Kidney epithelial cell (primary cell): ENCODE data around the gene PTPRU. TPM values are rescaled to one million over a fixed set of nuclear protein-coding genes. Genes with fewer than 3 reads are reported as not detected.

Experiments
- DNase-seq: peaks from one replicate; pipeline ENCODE4 v3.0.0-alpha.2; 2010; ENCODE audit warnings: low read depth
- H3K27me3 ChIP-seq: 2 replicates; pipeline ENCODE4 v1.6.0; 2011; ENCODE audit warnings: low read length; ENCODE audit not compliant: control insufficient read depth, insufficient read depth
- H3K36me3 ChIP-seq: 2 replicates; pipeline ENCODE4 v1.5.1; 2011; ENCODE audit warnings: low read length; ENCODE audit not compliant: control insufficient read depth, insufficient read depth
- H3K4me3 ChIP-seq: 2 replicates; pipeline ENCODE4 v1.5.1; 2011; ENCODE audit warnings: low read depth, mild to moderate bottlenecking, control low read depth, low read length
- total RNA-seq: library from RNA; depleted of rRNA; stranded (reverse); fragments of >200 nt; gene quantifications from 2 replicates; pipeline ENCODE4 v1.2.3, GENCODE V29; 2015
- TF ChIP-seq, protein P1 (sequence below): IDR thresholded peaks from 2 replicates; pipeline ENCODE4 v1.5.1; 2011; ENCODE audit warnings: mild to moderate bottlenecking, moderate library complexity, low read length, control low read depth, inconsistent platforms; ENCODE audit not compliant: insufficient read depth, poor library complexity, severe bottlenecking

PTPRU gene
- total RNA-seq, 1 donor from 2014 or later = 55.4 TPM

DNA sequence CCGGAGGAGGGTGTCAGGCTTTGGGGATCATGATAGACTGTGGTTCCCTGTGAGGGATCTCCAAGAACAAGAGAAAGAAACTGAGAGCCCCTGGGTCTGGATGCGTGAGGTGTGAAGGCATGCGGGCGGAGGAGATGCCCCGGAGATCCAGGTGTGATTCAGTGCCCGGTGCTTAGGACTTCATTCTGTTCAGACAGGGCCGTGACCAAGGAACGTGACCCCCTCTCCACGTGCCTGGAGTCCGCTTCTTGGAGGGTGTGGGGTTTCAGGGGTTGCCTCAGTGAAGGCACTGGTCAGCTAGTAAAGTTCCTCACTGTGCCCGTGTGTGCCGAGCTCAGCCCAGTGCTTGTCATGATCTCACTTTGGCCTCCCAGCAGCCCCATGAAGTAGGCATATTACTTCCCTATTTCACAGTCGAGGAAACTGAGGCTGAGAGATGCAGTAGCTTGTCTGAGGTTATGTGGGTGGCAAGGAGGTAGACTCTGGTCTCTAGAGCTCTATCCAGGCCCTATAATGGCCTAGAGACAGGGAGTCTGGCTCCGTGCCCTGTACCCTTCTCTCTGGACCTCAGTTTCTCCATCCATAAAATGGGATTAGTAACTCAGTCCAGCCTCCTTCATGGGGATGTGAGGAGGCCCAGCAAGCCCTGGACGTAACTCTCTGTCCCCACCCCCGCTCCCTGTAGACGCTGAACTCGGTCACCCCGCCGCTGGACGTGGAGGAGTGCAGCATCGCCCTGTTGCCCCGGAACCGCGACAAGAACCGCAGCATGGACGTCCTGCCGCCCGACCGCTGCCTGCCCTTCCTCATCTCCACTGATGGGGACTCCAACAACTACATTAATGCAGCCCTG, 81.0 kb downstream of the PTPRU start:
- TF ChIP-seq, protein P1, sequence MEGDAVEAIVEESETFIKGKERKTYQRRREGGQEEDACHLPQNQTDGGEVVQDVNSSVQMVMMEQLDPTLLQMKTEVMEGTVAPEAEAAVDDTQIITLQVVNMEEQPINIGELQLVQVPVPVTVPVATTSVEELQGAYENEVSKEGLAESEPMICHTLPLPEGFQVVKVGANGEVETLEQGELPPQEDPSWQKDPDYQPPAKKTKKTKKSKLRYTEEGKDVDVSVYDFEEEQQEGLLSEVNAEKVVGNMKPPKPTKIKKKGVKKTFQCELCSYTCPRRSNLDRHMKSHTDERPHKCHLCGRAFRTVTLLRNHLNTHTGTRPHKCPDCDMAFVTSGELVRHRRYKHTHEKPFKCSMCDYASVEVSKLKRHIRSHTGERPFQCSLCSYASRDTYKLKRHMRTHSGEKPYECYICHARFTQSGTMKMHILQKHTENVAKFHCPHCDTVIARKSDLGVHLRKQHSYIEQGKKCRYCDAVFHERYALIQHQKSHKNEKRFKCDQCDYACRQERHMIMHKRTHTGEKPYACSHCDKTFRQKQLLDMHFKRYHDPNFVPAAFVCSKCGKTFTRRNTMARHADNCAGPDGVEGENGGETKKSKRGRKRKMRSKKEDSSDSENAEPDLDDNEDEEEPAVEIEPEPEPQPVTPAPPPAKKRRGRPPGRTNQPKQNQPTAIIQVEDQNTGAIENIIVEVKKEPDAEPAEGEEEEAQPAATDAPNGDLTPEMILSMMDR = no peak
- H3K27me3 ChIP-seq = no peaks in the 10 kb centered on the region
- no peak for DNase-seq
- H3K4me3 ChIP-seq = no peak overlapping the region
- H3K36me3 ChIP-seq = no peaks in the 10 kb centered on the region

DNA sequence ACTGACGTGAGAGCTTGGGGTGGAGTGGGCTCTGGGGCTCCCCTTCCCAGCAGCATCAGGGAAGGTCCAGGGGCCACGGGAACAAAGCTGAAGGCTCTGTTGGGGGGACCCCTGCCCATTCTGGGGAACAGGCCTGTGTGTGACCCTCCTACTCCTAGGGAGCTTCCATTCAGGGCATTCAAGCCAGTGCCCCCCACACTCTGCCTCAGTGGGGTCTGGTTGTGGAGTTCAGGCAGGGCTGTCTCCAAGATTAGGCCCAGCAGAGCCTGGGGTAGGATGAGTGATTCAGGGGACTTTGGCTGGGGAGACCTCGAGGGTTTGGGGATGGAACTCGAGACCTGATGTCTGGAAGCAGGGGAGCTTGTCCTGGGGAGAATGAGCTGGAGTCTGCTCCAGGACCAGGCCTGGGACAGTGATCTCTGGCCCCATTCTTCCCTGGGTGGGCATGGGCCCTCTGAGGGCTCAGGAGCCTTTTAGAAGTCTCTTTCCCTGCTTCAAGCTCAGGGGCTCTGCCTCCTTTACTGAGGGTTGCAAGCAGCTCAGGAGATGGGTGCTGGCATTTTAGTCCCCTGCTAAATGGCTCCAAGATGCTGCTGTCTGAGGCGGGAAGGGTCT, 81.7 kb downstream of the PTPRU start:
- no peaks in the 10 kb centered on the region for H3K27me3 ChIP-seq
- no peak overlapping the region for H3K4me3 ChIP-seq
- DNase-seq = no peak
- H3K36me3 ChIP-seq = no peaks in the 10 kb centered on the region
- TF ChIP-seq, protein P1 = no peak

DNA sequence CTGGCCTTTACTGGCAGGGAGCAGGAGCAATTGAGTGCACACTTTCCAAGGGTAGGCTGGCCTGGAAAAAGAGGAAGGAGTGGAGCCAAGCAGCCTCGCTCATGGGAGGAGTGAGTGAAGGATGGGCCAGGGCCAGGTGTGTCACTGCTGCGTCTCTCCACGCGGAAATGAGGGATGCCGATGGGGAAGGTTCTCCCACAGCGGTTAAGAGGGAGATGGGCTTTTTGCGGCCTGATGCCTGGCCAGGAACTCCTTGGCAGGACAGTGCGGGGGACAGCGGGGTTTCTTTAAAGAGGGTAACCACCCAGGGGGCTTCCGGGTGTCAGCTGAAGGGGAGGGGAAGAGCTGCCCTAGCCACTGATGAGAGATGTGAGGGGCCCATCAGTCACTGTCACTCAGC, 82.4 kb downstream of the PTPRU start:
- Histone ChIP-seq H3K4me3 (no peak overlapping the region), H3K27me3 (no peaks in the 10 kb centered on the region), H3K36me3 (no peaks in the 10 kb centered on the region)
- DNase-seq = no peak
- TF ChIP-seq, protein P1 = no peak

DNA sequence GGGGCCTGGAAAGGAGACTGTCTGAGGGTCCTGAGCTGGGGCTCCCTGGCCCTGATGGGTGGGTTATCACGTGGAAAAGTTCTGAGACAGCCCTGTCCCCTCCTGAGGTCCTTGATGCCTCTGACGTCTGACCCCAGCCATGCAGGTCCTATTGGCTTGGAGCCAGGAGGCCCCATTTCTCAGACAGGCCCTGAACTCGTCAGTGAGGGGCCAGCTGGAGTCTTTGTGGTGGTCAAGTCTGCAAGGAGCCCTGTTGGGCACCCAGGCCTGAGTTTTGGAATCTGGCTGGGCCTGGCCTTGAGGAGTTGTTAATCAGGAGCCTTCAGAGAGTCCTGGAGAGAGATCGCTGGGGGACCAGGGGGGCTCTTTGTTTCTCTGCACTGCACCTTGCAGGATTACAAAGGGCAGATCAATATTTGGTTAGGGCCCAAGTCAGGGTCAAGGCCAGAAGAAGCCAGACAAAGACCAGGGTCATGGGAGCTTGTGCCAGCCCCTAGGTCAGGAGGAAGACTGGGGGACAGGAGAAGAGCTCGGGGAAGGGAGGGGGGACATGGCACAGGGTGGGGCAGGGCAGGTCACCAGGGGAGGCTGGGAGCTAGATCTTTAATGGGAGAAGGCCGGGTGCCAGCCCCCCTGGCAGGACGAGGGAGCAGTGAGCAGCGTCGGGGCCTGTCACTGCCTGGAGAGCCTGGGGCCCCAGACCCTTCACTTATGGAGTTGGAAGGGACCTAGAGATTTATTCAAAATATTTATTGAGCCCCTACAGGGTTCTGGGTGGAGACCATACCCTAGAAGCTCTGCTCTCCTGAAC, 83.2 kb downstream of the PTPRU start:
- no peak for DNase-seq

DNA sequence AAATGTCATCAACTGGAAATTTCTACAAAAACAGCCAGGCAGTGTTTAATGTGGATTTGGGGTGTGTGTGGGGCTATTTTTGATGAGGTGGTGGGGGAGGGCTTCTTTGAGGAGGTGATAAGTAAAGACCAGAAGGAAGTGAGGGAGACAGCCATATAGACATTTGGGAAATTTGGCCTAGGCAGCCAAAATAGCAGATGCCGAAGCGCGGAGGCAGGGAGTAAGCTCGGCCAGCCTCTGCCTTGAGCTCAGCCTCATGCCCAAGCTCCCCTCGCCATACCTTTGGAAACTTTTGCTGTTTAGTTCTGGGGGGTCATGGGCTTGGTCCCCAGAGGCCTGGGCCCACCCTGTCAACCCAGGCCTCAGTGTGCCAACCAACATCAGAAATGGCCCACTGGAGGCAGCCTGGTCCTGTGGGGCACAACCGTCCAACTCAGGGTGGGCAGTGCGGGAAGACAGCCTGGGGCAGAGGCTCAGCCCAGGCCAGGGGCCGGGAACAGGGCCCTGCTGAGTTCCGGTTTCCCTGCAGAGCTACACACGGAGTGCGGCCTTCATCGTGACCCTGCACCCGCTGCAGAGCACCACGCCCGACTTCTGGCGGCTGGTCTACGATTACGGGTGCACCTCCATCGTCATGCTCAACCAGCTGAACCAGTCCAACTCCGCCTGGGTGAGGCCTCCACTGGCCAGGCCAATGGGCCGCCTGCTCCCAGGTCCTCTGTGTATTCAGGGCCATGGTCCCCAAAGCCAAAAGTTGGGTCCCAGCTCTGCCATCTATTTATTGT, 84.0 kb downstream of the PTPRU start:
- Histone ChIP-seq H3K36me3 (no peaks in the 10 kb centered on the region), H3K4me3 (no peak overlapping the region), H3K27me3 (no peaks in the 10 kb centered on the region)
- TF ChIP-seq, protein P1 = no peak
- no peak for DNase-seq

More for the DNA sequence above, 83.2 kb downstream of the PTPRU start:
- TF ChIP-seq, protein P1 = no peak
- Histone ChIP-seq H3K27me3 (no peaks in the 10 kb centered on the region), H3K36me3 (no peaks in the 10 kb centered on the region), H3K4me3 (no peak overlapping the region)
